ENCODE measurements around the gene S100A5.

S100A5 gene

GRCh38 chr1:153534925-153535241 lies 5.9 kb downstream of the S100A5 start:
- H3K4me3 ChIP-seq (ENCODE audit: low read depth, low read length), result no peak overlapping the region
- DNase-seq (ENCODE audit: low read depth), result no peak
- no peak for TF ChIP-seq CTCF (IDR thresholded peaks at IDR 0.05; ENCODE audit: insufficient read depth, low read depth, low read length, missing control alignments)

GRCh38 chr1:153534226-153534924 lies 6.4 kb downstream of the S100A5 start:
- no peak overlapping the region for H3K4me3 ChIP-seq (ENCODE audit: low read depth, low read length)
- DNase-seq (ENCODE audit: low read depth), result no peak
- TF ChIP-seq CTCF (IDR thresholded peaks at IDR 0.05; ENCODE audit: insufficient read depth, low read depth, low read length, missing control alignments), result no peak

DNA sequence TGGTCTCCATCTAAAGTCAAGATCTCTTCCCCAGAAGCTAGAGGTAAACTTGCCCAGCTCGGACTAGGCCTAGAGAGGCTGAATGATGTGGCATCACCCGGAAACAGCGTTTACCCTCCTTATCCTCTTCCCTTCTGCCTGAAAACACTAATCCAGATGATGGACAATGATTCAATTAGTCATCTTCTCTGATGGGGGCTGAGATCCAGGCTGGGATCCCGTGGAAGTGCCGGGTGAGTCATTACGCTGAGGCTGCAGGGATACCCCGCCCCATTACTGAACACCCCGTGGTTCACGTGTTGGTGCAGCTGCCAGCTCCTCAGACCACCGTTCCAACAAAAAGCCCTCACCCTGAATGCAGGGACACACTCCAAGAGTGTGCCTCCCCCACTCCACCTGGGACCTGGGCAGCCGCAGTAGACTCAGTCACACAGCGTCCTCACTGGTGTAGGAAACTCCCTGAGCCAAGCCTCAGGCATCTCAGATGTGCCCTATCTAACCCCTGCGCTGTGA lies 7.0 kb downstream of the S100A5 start:
- no peak for DNase-seq (ENCODE audit: low read depth)
- H3K4me3 ChIP-seq (ENCODE audit: low read depth, low read length), result no peak overlapping the region
- no peak for TF ChIP-seq CTCF (IDR thresholded peaks at IDR 0.05; ENCODE audit: insufficient read depth, low read depth, low read length, missing control alignments)

- DNase-seq (ENCODE audit: low read depth), result peak; percentile 56
Measured at GRCh38 chr1:153532769-153533599, 7.8 kb downstream of the S100A5 start.

GRCh38 chr1:153532181-153532580 lies 8.6 kb downstream of the S100A5 start:
- no peak for TF ChIP-seq CTCF (IDR thresholded peaks at IDR 0.05; ENCODE audit: insufficient read depth, low read depth, low read length, missing control alignments)
- no peak overlapping the region for H3K4me3 ChIP-seq (ENCODE audit: low read depth, low read length)
- no peak for DNase-seq (ENCODE audit: low read depth)

More at GRCh38 chr1:153532769-153533599, 7.8 kb downstream of the S100A5 start:
- H3K4me3 ChIP-seq (ENCODE audit: low read depth, low read length), result no peak overlapping the region
- TF ChIP-seq CTCF (IDR thresholded peaks at IDR 0.05; ENCODE audit: insufficient read depth, low read depth, low read length, missing control alignments), result peak; percentile 64

DNA sequence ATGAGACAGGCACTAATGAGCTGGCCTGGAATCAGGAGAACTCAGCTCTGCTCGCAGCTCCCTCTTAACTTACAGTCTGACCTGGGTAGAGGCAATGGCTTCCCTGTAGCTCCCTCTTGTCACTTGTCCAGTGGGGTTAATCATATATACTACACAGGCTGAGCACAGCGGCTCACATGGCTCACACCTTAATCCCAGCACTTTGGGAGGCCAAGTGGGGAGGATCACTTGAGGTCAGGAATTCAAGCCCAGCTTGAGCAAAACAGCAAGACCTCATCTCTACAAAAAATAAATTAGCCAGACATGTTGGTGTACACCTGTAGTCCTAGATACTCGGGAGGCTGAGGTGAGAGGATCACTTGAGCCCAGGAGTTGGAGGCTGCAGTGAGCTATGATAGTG lies 9.1 kb downstream of the S100A5 start:
- H3K4me3 ChIP-seq (ENCODE audit: low read depth, low read length), result no peak overlapping the region
- TF ChIP-seq CTCF (IDR thresholded peaks at IDR 0.05; ENCODE audit: insufficient read depth, low read depth, low read length, missing control alignments), result no peak
- no peak for DNase-seq (ENCODE audit: low read depth)
